NB4 (cell line): ENCODE results near the gene PTPRG.

Source experiments
- DNase-seq: peaks from one replicate; pipeline ENCODE4 v3.0.0; 2010; ENCODE audit warnings: low read depth
- H3K4me3 ChIP-seq: one replicate; pipeline ENCODE4 v1.5.1; 2011; ENCODE audit warnings: mild to moderate bottlenecking, low read depth, low read length, moderate library complexity
- CTCF ChIP-seq: IDR thresholded peaks from one replicate; pipeline ENCODE4 v1.5.1; 2012; ENCODE audit warnings: low read depth, low read length
- MAX ChIP-seq: IDR thresholded peaks from 2 replicates; pipeline ENCODE4 v1.6.1; 2011; ENCODE audit warnings: low read depth, low read length
- MYC ChIP-seq: IDR thresholded peaks from 2 replicates; pipeline ENCODE4 v1.6.1; 2011; ENCODE audit warnings: low read depth, low read length
- POLR2A ChIP-seq: IDR thresholded peaks from 2 replicates; pipeline ENCODE4 v1.6.1; 2011; ENCODE audit warnings: mild to moderate bottlenecking; ENCODE audit not compliant: insufficient read length; ENCODE audit errors: extremely low read depth

PTPRG gene

GRCh38 chr3:62233065-62233464, 671.7 kb downstream of the PTPRG start:
- TF ChIP-seq POLR2A = no peak
- no peak for TF ChIP-seq CTCF
- TF ChIP-seq MYC = no peak
- TF ChIP-seq MAX = no peak
- no peak for DNase-seq
- no peak overlapping the region for H3K4me3 ChIP-seq

- H3K4me3 ChIP-seq = no peak overlapping the region
- DNase-seq = no peak
- TF ChIP-seq CTCF (no peak), MYC (no peak), MAX (no peak), POLR2A (no peak)
Observed at GRCh38 chr3:62236016-62236415, 674.6 kb downstream of the PTPRG start.

- no peak overlapping the region for H3K4me3 ChIP-seq
- TF ChIP-seq CTCF = no peak
- no peak for TF ChIP-seq MYC
- no peak for TF ChIP-seq MAX
- no peak for DNase-seq
Observed at GRCh38 chr3:62237286-62237948, 676.0 kb downstream of the PTPRG start.

GRCh38 chr3:62238003-62238402, 676.6 kb downstream of the PTPRG start:
- TF ChIP-seq POLR2A (no peak), CTCF (no peak), MYC (no peak), MAX (no peak)
- H3K4me3 ChIP-seq = no peak overlapping the region
- no peak for DNase-seq

GRCh38 chr3:62238431-62238830, 677.1 kb downstream of the PTPRG start:
- no peak for TF ChIP-seq MYC
- TF ChIP-seq CTCF = no peak
- TF ChIP-seq POLR2A = no peak
- no peak for TF ChIP-seq MAX
- DNase-seq = no peak

More at GRCh38 chr3:62238431-62238830, 677.1 kb downstream of the PTPRG start:
- no peak overlapping the region for H3K4me3 ChIP-seq
